K562 (cell line): ENCODE results near the gene SH3BGR. TPM values are rescaled to one million over a fixed set of nuclear protein-coding genes. Genes with fewer than 3 reads are reported as not detected.
A peak's percentile ranks its signal among the peaks of the same experiment; 100 is the strongest.

Experiments
- ATAC-seq: fragments of 200-7000 bp; cut with Tn5 transposase; 3 replicates; pipeline ENCODE4 v1.9.1; 2020; ENCODE audit warnings: moderate library complexity
- BruUV-seq: library from RNA; stranded (reverse); fragments of 400-500 nt; replicated peaks from 2 replicates; lab custom pipeline; 2021; lab: Mats Ljungman, UMichigan
- CTCF ChIA-PET: fragments of 300-600 bp; formaldehyde crosslinking; extraction: SDS; loops from one replicate; lab custom pipeline; 2021; ENCODE audit warnings: low intra/inter-chr PET ratio; lab: Yijun Ruan, JAX
- POLR2A ChIA-PET: fragments of 300-600, 350-650 bp; sonication (Branson Sonifier 250); formaldehyde crosslinking; extraction: SDS; loops from one replicate; lab custom pipeline; 2021; ENCODE audit warnings: antibody characterized with exemption, inconsistent platforms; lab: Yijun Ruan, JAX
- DNase-seq, 4 experiments: peaks; one replicate each; pipeline versions ENCODE4 v3.0.0 to v3.0.0-alpha.2; 2011 to 2018; ENCODE audit warnings: low spot score in 3 of 4, mixed read lengths in 3 of 4; ENCODE audit errors: extremely low read depth in 1 of 4
- FAIRE-seq: peaks from 2 replicates; lab custom pipeline; 2011; peaks lifted over from hg19 to GRCh38; lab: Jason Lieb, UNC
- H2AFZ ChIP-seq: 2 replicates; pipeline ENCODE4 v1.6.0; 2011; ENCODE audit warnings: low read depth, low read length, control low read depth, inconsistent platforms
- H3K27ac ChIP-seq: fragments of 200-600 bp; 3 replicates; pipeline ENCODE4 v1.8.0; 2011; ENCODE audit warnings: low read depth, mild to moderate bottlenecking, control low read depth, inconsistent platforms, low read length, moderate library complexity, mixed read lengths; ENCODE audit errors: extremely low read depth
- H3K27me3 ChIP-seq, 2 experiments: fragments of 300-600 bp in 1 of 2; 2 replicates in 1 of 2; 3 replicates in 1 of 2; pipeline versions ENCODE4 v1.6.0 to v1.8.0; 2011; ENCODE audit warnings: inconsistent platforms in 2 of 2, low read length in 2 of 2, mild to moderate bottlenecking in 1 of 2, mixed read lengths in 1 of 2, moderate library complexity in 1 of 2; ENCODE audit not compliant: control insufficient read depth in 2 of 2, insufficient read depth in 2 of 2
- H3K36me3 ChIP-seq: fragments of 300-600 bp; 3 replicates; pipeline ENCODE4 v1.8.0; 2011; ENCODE audit warnings: mild to moderate bottlenecking, low read length, inconsistent platforms; ENCODE audit not compliant: control insufficient read depth, insufficient read depth
- H3K4me1 ChIP-seq, 2 experiments: fragments of 200-600 bp in 1 of 2; replicated peaks in 1 of 2; 2 replicates in 1 of 2; 3 replicates in 1 of 2; pipeline versions ENCODE4 v1.5.1 to v1.8.0; 2011; ENCODE audit warnings: inconsistent platforms in 2 of 2, low read length in 2 of 2, mild to moderate bottlenecking in 1 of 2, mixed read lengths in 1 of 2, moderate library complexity in 1 of 2; ENCODE audit not compliant: control insufficient read depth in 2 of 2, insufficient read depth in 2 of 2
- H3K4me2 ChIP-seq: 2 replicates; pipeline ENCODE4 v1.6.1; 2011; ENCODE audit warnings: low read length, control low read depth, inconsistent platforms, mixed read lengths; ENCODE audit not compliant: insufficient read depth
- H3K4me3 ChIP-seq: fragments of 200-600 bp; sonication (generic), shearing (Covaris generic); 2 replicates; pipeline ENCODE4 v1.5.1; 2016; ENCODE audit warnings: control low read depth, inconsistent platforms
- H3K79me2 ChIP-seq: fragments of 200-600 bp; 3 replicates; pipeline ENCODE4 v1.8.0; 2011; ENCODE audit warnings: low read length, inconsistent platforms; ENCODE audit not compliant: control insufficient read depth, insufficient read depth
- H3K9ac ChIP-seq, 2 experiments: 2 replicates each; pipeline versions ENCODE4 v1.6.0 to v1.6.1; 2011; ENCODE audit warnings: low read depth in 2 of 2, low read length in 2 of 2, control low read depth in 1 of 2, inconsistent platforms in 1 of 2, mild to moderate bottlenecking in 1 of 2, mixed read lengths in 1 of 2; ENCODE audit not compliant: insufficient read depth in 1 of 2
- H3K9me1 ChIP-seq: one replicate; pipeline ENCODE4 v1.6.0; 2011; ENCODE audit warnings: inconsistent platforms, mild to moderate bottlenecking, low read length, moderate library complexity; ENCODE audit not compliant: control insufficient read depth, insufficient read depth
- H3K9me3 ChIP-seq: replicated peaks from 2 replicates; pipeline ENCODE4 v1.5.1; 2011; ENCODE audit warnings: low read depth, low read length, inconsistent platforms; ENCODE audit not compliant: control insufficient read depth, insufficient read depth
- H4K20me1 ChIP-seq: replicated peaks from 2 replicates; pipeline ENCODE4 v1.6.1; 2011; ENCODE audit warnings: low read length, inconsistent platforms, mixed read lengths; ENCODE audit not compliant: control insufficient read depth, insufficient read depth
- HDAC3 ChIP-seq: fragments of 450-650 bp; IDR thresholded peaks from 2 replicates; pipeline ENCODE4 v1.6.1; 2018; ENCODE audit warnings: borderline replicate concordance, mild to moderate bottlenecking, moderate library complexity; ENCODE audit not compliant: partially characterized antibody
- MEF2D ChIP-seq: conservative IDR thresholded peaks from 2 replicates; pipeline ENCODE4 v1.6.1; 2016; ENCODE audit warnings: low read depth, missing genetic modification characterization, missing compliant biosample characterization
- NFIC ChIP-seq: fragments of 450-650 bp; IDR thresholded peaks from 2 replicates; pipeline ENCODE4 v1.6.1; 2017; ENCODE audit warnings: mild to moderate bottlenecking, inconsistent platforms
- NR2F6 ChIP-seq: fragments of 450-650 bp; formaldehyde crosslinking; IDR thresholded peaks from 2 replicates; pipeline ENCODE4 v1.4.0; 2020; ENCODE audit warnings: mild to moderate bottlenecking
- RHOXF2B ChIP-seq: fragments of 250-450 bp; sonication (Bioruptor Pico); conservative IDR thresholded peaks from 2 replicates; pipeline ENCODE4 v1.5.1; 2021
- ZNF140 ChIP-seq: fragments of 250-450 bp; sonication (Bioruptor Pico); IDR thresholded peaks from 2 replicates; pipeline ENCODE4 v1.8.0; 2021; ENCODE audit warnings: moderate library complexity, mild to moderate bottlenecking, inconsistent platforms
- WGBS: fragments of 100-300 bp; shearing (Covaris generic); methylation state at CpG from one replicate; pipeline ENCODE4 v1.1.6; 2016; ENCODE audit warnings: low coverage, mixed read lengths; ENCODE audit not compliant: insufficient coverage; ENCODE audit errors: missing lambda C conversion rate; 5-methylcytosine and 5-hydroxymethylcytosine counted together
- in situ Hi-C: fragments of 300-500 bp; cut with MboI; formaldehyde crosslinking; loops from 4 replicates; pipeline ENCODE4 v1.15.0; 2018; ENCODE audit warnings: inconsistent platforms, mixed read lengths
- intact Hi-C: fragments of 100-400 bp; cut with micrococcal nuclease; formaldehyde crosslinking; loops from 2 replicates; pipeline ENCODE4 v1.14.2; 2022
- polyA plus RNA-seq, 8 experiments: library from polyadenylated mRNA; depleted of rRNA in 4 of 8; stranded (reverse) in 5 of 8; unstranded in 3 of 8; fragments of >200 nt; fragmentation: Nextera tagmentation in 2 of 8; fragmentation: Illumina TruSeq in 1 of 8; extraction: Ambion mirVana in 2 of 8; extraction: Trizol in 1 of 8; gene quantifications; 2 replicates each; pipeline versions ENCODE4 v1.2.1 to v1.2.3, GENCODE V29; 2011 to 2014; ENCODE audit warnings: inconsistent platforms in 1 of 8, missing spikeins in 1 of 8
- total RNA-seq, 7 experiments: library from RNA; depleted of rRNA in 6 of 7; stranded (reverse); fragments of >200 nt in 6 of 7; fragmentation: Illumina TruSeq in 2 of 7; extraction: Trizol in 2 of 7; gene quantifications; 2 replicates each; pipeline versions ENCODE4 v1.2.1 to v1.2.3, GENCODE V29; 2011 to 2021; ENCODE audit warnings: low replicate concordance in 1 of 7
- TF ChIP-seq, protein P1 (sequence below): IDR thresholded peaks from 2 replicates; pipeline ENCODE4 v1.6.1; 2016; ENCODE audit warnings: missing genetic modification characterization, missing compliant biosample characterization
- TF ChIP-seq, protein P2 (sequence below): sonication (generic); formaldehyde crosslinking; IDR thresholded peaks from 2 replicates; pipeline ENCODE4 v1.8.0; 2022; ENCODE audit warnings: mild to moderate bottlenecking, missing genetic modification reagents

Gene SH3BGR
- total and polyA plus RNA-seq, 9 of the 15 experiments (the other 6 are each of a cell fraction or from before 2014, with no cell fraction given): 6.6 to 42.9 (median 25.6) TPM

DNA sequence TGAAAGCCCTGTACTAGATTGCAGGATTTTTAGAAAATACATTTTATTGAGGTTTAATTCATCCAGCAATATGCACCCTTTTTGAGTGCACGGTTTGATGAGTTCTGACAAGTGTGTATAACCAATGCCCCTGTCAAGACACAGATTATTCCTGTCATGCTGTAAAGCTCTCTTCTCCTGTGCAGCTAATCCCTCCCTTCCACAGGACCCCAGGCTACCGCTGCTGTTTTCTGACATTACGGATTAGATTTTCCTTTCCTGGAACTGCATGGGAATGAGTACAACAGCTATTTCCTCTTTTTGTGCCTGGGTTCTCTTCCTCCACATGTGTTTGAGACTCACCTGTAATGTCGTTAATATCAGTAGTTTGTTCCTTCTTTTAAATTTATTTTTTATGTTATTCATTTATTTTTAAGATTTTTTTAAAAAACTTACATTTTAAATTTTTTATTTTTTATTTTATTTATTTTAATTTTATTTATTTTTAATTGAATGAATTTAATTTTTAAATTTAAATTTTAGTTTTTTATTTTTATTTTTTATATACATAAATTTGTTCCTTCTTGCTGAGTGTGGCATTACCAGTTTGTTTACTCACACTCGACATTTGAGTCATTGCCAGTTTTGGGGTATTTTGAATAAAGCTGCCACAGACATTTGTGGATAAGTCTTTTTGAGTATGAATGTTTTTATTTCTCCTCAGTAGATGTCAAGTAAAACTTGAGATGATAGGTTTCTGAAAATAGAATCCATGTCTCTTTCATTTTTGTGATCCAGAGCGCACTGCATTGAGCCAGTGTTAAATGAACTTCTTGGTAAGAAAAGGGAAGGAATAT is 82.0 kb downstream of the SH3BGR start:
- intact Hi-C loops: no loop called here
- CTCF ChIA-PET: no interaction called here
- WGBS: 15% methylated on average over 6 of the region's 6 CpGs
- no peaks in the 10 kb centered on the region for H3K9me3 ChIP-seq
- POLR2A ChIA-PET: interaction anchor here (1.0 kb wide), 1 partner anchor 9 kb away, joined by 4 read pairs; no protein-coding TSS in a partner anchor
- BruUV-seq: no TSS peak
- TF ChIP-seq MEF2D (tag): no peak
- TF ChIP-seq, protein P1, sequence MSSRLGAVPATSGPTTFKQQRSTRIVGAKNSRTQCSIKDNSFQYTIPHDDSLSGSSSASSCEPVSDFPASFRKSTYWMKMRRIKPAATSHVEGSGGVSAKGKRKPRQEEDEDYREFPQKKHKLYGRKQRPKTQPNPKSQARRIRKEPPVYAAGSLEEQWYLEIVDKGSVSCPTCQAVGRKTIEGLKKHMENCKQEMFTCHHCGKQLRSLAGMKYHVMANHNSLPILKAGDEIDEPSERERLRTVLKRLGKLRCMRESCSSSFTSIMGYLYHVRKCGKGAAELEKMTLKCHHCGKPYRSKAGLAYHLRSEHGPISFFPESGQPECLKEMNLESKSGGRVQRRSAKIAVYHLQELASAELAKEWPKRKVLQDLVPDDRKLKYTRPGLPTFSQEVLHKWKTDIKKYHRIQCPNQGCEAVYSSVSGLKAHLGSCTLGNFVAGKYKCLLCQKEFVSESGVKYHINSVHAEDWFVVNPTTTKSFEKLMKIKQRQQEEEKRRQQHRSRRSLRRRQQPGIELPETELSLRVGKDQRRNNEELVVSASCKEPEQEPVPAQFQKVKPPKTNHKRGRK (tag): 0 out of 2 replicates have a peak, but pooled peaks have one; percentile 14
- no peak for TF ChIP-seq HDAC3
- no peak for TF ChIP-seq NR2F6 (CRISPR knock-in tag)
- TF ChIP-seq RHOXF2B (CRISPR knock-in tag): no peak
- TF ChIP-seq NFIC: no peak
- TF ChIP-seq, protein P2, sequence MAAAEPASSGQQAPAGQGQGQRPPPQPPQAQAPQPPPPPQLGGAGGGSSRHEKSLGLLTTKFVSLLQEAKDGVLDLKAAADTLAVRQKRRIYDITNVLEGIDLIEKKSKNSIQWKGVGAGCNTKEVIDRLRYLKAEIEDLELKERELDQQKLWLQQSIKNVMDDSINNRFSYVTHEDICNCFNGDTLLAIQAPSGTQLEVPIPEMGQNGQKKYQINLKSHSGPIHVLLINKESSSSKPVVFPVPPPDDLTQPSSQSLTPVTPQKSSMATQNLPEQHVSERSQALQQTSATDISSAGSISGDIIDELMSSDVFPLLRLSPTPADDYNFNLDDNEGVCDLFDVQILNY (CRISPR knock-in tag): no peak
- TF ChIP-seq ZNF140 (CRISPR knock-in tag): no peak
- TF ChIP-seq, all 486 proteins: peak for 1
- Histone ChIP-seq H3K4me1 (no peaks in the 10 kb centered on the region; a peak in 1 of 5 replicates), H3K4me2 (no peak overlapping the region), H3K36me3 (no peaks in the 10 kb centered on the region), H3K79me2 (no peaks in the 10 kb centered on the region), H4K20me1 (0 out of 2 replicates have a peak, but pooled peaks cover 3% of the 10 kb centered on the region), H3K9ac (no peak overlapping the region), H3K27ac (no peak overlapping the region), H2AFZ (no peak overlapping the region), H3K9me1 (no peaks in the 10 kb centered on the region), H3K4me3 (no peak overlapping the region), H3K27me3 (peaks cover 7 to 16% of the 10 kb centered on the region in 2 experiments; a peak in 3 of 5 replicates)
- in situ Hi-C loops: no loop called here
- ATAC-seq (no peak), FAIRE-seq (no peak), DNase-seq (no peak)
